GM12874 (cell line): ENCODE results near the gene TKT.

Experiments used
- TF ChIP-seq, protein P1 (sequence below): IDR thresholded peaks from 2 replicates; pipeline ENCODE4 v1.5.1; 2011; ENCODE audit warnings: low read depth, mild to moderate bottlenecking, control low read depth, low read length, moderate library complexity; ENCODE audit not compliant: insufficient read depth

TKT gene

DNA sequence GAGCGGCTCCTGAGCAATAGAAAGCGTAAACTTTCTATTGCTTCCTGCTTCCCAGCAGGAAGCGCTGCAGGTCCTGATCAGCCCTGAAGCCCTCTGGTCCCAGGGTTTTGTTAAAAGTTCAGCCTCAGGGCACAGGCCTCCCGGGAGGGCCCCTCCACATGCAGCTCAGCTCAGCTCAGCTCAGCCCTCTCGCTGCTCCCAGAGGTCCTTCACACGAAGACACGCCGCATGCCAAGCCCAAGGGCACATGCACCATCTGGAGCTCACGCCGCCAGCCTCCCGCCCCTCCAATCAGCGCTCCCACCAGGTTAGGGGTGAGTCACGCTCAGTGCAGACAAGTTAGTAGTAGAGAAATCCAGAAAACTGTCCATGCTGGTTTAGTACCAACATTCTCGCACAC, 12.7 kb downstream of the TKT start:
- TF ChIP-seq, protein P1, sequence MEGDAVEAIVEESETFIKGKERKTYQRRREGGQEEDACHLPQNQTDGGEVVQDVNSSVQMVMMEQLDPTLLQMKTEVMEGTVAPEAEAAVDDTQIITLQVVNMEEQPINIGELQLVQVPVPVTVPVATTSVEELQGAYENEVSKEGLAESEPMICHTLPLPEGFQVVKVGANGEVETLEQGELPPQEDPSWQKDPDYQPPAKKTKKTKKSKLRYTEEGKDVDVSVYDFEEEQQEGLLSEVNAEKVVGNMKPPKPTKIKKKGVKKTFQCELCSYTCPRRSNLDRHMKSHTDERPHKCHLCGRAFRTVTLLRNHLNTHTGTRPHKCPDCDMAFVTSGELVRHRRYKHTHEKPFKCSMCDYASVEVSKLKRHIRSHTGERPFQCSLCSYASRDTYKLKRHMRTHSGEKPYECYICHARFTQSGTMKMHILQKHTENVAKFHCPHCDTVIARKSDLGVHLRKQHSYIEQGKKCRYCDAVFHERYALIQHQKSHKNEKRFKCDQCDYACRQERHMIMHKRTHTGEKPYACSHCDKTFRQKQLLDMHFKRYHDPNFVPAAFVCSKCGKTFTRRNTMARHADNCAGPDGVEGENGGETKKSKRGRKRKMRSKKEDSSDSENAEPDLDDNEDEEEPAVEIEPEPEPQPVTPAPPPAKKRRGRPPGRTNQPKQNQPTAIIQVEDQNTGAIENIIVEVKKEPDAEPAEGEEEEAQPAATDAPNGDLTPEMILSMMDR, result no peak

DNA sequence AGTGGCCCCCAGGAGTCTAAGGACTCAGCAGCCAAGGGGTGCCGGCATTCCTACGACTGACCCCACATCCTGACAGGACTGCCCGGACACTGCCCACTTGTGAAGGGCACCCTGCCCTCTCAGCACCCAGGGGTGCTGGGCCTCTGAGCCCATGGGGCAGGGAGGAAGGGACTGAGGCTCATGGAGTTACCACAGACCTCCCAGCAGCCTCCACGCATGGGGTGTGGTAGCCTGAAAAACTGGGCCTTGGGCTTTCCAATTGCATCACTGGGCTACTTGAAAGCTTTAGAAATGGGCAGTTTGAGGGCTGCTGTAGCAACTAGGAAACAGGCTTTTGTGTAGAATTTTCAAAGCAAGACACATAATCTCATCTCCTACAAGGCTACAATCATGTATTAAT, 13.2 kb downstream of the TKT start:
- TF ChIP-seq, protein P1, result no peak

DNA sequence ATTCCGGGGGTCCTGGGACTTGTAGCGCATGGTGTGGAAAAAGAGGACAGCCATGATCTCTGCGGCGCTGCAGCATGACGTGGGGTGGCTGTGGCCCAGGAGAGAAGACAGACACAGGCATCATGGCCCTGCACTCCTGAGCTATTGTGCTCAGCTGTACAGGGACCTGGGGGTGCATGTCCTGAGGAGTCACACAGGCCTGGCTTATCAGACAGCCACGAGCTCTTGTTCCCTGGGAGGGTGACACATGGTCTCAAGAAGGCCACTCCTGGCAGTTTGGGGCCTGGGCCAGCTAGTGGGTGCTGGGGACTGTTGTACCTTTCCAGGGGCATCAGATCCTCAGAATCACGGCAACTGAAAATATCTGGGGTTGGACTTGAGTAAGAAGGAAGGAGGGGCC, 13.7 kb downstream of the TKT start:
- TF ChIP-seq, protein P1, result no peak

DNA sequence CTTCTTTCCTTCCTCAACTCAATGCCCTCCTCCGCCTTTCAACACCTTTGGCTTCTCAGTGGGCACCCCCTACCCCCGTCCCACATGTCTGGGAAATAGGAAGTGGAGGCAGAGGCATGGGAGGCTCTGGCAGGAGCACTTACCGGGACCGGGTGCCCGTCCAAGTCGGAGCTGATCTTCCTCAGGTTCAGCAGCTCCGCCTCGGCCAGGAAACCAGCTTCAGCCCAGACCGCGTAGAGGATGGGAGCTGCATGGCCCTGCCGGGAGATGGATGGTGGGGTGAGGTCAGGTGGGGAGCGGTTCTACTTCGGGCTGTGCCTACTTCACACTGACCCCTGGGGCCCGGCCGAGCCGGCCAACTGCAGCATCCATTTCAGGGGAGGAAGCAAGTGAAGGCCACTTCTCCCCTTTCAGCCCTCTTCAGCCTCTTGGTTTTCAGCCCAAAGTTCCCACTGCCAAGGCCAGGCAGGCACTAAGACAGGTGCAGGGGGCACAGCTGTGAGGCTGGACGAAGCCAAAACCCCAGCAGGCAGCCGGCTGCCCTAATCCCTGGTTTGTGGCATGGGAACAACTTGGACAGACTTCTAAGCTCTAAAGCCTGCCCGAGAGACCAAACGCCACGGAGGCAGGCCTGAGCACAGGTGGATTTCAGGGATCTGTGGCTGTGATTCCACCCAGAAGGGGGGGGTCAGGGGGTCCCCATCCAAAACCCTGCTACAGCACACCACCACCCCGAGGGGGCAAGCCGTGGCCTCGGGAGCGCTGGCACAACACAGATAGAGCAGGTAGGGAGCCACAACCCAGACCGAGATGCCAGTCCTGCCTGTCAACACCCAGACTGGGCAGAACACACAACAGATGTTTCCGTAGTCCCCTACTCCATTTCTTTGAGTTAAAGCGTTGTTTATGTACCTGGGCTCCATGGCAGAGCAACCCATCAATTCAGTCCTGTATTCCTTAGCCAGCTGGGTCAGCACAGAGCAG, 14.5 kb downstream of the TKT start:
- TF ChIP-seq, protein P1, result no peak

DNA sequence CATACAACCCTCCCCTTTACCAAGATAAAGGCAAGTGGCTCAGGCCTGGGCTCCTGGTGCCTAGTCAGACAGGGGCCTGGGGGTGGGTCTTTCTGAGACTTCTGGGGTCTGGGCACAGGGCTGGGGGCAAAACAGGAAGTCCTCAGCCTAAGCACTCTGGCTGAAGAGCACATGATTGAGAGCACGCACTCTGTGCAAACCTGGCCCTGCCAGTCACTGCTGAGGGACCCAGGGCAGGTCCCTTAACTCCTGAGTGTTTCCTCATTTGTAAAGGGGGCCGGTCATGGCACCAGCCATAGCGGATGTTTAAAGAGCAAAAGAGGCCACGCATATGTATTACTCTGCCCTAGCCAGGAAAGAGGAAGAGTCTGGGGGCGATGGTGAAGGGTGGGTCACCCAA, 16.0 kb downstream of the TKT start:
- TF ChIP-seq, protein P1, result no peak

DNA sequence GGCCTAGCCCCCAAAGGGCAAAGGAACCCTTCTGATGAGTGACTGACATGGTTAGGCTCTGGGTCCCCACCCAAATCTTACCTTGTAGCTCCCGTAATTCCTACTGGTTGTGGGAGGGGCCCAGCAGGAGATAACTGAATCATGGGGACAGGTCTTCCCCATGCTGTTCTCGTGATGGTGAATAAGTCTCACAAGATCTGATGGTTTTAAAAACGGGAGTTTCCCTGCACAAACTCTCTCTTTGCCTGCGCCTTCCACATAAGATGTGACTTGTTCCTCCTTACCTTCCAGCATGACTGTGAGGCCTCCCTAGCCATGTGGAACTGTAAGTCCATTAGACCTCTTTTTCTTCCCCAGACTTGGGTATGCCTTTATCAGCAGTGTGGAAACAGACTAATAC, 16.9 kb downstream of the TKT start:
- TF ChIP-seq, protein P1, result no peak

DNA sequence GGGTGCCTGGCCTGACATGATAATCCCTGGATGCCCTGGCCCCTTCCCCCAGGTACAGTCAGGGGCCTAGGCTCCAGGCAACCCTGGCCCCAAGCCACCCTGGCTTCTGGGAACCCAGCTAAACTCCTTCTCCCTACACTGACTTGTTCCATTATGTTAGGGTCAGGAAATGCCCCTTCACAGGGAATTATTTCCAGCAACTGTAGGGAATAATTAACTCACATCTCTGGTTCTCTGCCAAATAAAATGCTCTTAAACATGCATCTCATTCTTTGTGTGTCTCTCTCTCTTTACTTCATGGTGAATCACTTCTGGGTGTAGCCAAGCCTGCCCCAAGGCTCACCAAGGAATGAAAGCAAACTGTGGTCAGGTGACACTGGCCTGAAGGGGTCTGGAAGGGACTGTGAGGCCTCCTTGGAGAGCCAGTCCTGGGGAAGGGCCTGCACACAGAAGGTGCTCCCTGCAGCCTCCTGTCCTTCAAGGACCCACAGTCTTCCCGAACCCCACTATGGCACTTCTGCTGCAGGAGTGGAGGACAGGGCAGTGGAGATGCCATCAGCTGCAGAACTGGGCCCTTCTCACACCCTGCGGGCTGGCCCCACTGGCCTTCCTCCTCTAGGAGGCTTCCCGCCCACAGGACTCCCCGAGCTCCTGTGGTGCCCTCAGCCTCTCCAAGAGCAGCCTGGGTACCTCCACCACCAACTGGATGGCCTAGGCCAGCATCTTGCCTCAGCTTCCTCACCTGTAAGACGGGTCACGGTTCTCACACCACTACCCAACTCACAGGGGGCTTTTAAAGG, 17.6 kb downstream of the TKT start:
- TF ChIP-seq, protein P1, result no peak
